GM23338 (cell line): Measurements from ENCODE around the gene RHEBL1. TPM values are rescaled to one million over a fixed set of nuclear protein-coding genes. Genes with fewer than 3 reads are reported as not detected.

Experiments used
- ATAC-seq: fragments of 200-7000 bp; cut with Tn5 transposase; 3 replicates; pipeline ENCODE4 v1.9.1; 2020
- DNase-seq: peaks from one replicate; pipeline ENCODE4 v3.0.0-alpha.2; 2015; ENCODE audit warnings: low spot score
- H2AFZ ChIP-seq: fragments of 200-600 bp; sonication (generic); 2 replicates; pipeline ENCODE4 v1.8.0; 2016; ENCODE audit warnings: antibody characterized with exemption, mild to moderate bottlenecking, moderate library complexity
- H3F3A ChIP-seq: fragments of 200-600 bp; sonication (generic); replicated peaks from 2 replicates; pipeline ENCODE4 v1.8.0; 2017; ENCODE audit warnings: antibody characterized with exemption, mixed run types, low read depth
- H3K27ac ChIP-seq: fragments of 200-600 bp; sonication (generic); 2 replicates; pipeline ENCODE4 v1.6.1; 2016; ENCODE audit warnings: low read depth
- H3K27me3 ChIP-seq: fragments of 200-600 bp; sonication (generic); 2 replicates; pipeline ENCODE4 v1.8.0; 2016; ENCODE audit warnings: mild to moderate bottlenecking, mixed run types, moderate library complexity; ENCODE audit not compliant: insufficient read depth
- H3K36me3 ChIP-seq: fragments of 200-600 bp; sonication (generic); 2 replicates; pipeline ENCODE4 v1.8.0; 2016; ENCODE audit warnings: mild to moderate bottlenecking; ENCODE audit not compliant: insufficient read depth
- H3K4me1 ChIP-seq: fragments of 200-600 bp; sonication (generic); 2 replicates; pipeline ENCODE4 v1.8.0; 2016; ENCODE audit warnings: mild to moderate bottlenecking, moderate library complexity; ENCODE audit not compliant: insufficient read depth
- H3K4me2 ChIP-seq: fragments of 200-600 bp; sonication (generic); 2 replicates; pipeline ENCODE4 v1.7.1; 2017; ENCODE audit warnings: mixed run types
- H3K4me3 ChIP-seq: fragments of 200-600 bp; sonication (generic); 2 replicates; pipeline ENCODE4 v1.6.1; 2016; ENCODE audit warnings: mixed run types
- H3K79me2 ChIP-seq: fragments of 200-600 bp; sonication (generic); replicated peaks from 2 replicates; pipeline ENCODE4 v1.8.0; 2017; ENCODE audit warnings: mild to moderate bottlenecking; ENCODE audit not compliant: insufficient read depth
- H3K9me2 ChIP-seq: fragments of 200-600 bp; sonication (generic); 2 replicates; pipeline ENCODE4 v1.8.0; 2017; ENCODE audit not compliant: insufficient read depth
- H4K20me1 ChIP-seq: fragments of 200-600 bp; sonication (generic); replicated peaks from 2 replicates; pipeline ENCODE4 v1.8.0; 2017; ENCODE audit warnings: mild to moderate bottlenecking; ENCODE audit not compliant: insufficient read depth
- H3K27ac Mint-ChIP-seq: 2 replicates; pipeline ENCODE4 v1.8.0; 2020; ENCODE audit warnings: inconsistent platforms, mild to moderate bottlenecking, moderate library complexity, mixed read lengths
- H3K27me3 Mint-ChIP-seq: 3 replicates; pipeline ENCODE4 v1.8.0; 2022; ENCODE audit warnings: low read depth, mild to moderate bottlenecking, moderate library complexity, mixed read lengths, inconsistent platforms; ENCODE audit not compliant: insufficient read depth, poor library complexity
- H3K36me3 Mint-ChIP-seq: 3 replicates; pipeline ENCODE4 v1.8.0; 2021; ENCODE audit warnings: low read depth, mild to moderate bottlenecking, inconsistent platforms, moderate library complexity, mixed read lengths
- H3K4me1 Mint-ChIP-seq: 3 replicates; pipeline ENCODE4 v1.8.0; 2020; ENCODE audit warnings: mild to moderate bottlenecking, inconsistent platforms, mixed read lengths
- H3K4me3 Mint-ChIP-seq: 3 replicates; pipeline ENCODE4 v1.8.0; 2021; ENCODE audit warnings: moderate library complexity, mild to moderate bottlenecking, inconsistent platforms, mixed read lengths
- H3K9me3 Mint-ChIP-seq: 3 replicates; pipeline ENCODE4 v1.8.0; 2020; ENCODE audit warnings: moderate library complexity, mild to moderate bottlenecking, inconsistent platforms, mixed read lengths
- CREB1 ChIP-seq: fragments of 250-450 bp; sonication (Bioruptor Pico); IDR thresholded peaks from 2 replicates; pipeline ENCODE4 v1.5.0; 2020; ENCODE audit warnings: low read depth, mild to moderate bottlenecking, moderate library complexity
- ETS1 ChIP-seq: IDR thresholded peaks from 2 replicates; pipeline ENCODE4 v1.6.1; 2016; ENCODE audit warnings: antibody characterized with exemption
- EZH2 ChIP-seq: fragments of 200-600 bp; sonication (generic); IDR thresholded peaks from one replicate; pipeline ENCODE4 v1.8.0; 2017; ENCODE audit warnings: antibody characterized with exemption, mild to moderate bottlenecking, low read depth; ENCODE audit not compliant: unreplicated experiment
- JUNB ChIP-seq: IDR thresholded peaks from one replicate; pipeline ENCODE4 v1.6.1; 2016; ENCODE audit warnings: antibody characterized with exemption; ENCODE audit not compliant: unreplicated experiment
- NANOG ChIP-seq: IDR thresholded peaks from 2 replicates; pipeline ENCODE4 v1.6.1; 2016; ENCODE audit warnings: antibody characterized with exemption, borderline replicate concordance
- STAT1 ChIP-seq: IDR thresholded peaks from one replicate; pipeline ENCODE4 v1.6.1; 2016; ENCODE audit warnings: antibody characterized with exemption; ENCODE audit not compliant: unreplicated experiment
- ZNF331 ChIP-seq: fragments of 250-450 bp; sonication (Bioruptor Pico); IDR thresholded peaks from 2 replicates; pipeline ENCODE4 v1.5.0; 2020; ENCODE audit warnings: low read depth, mild to moderate bottlenecking, moderate library complexity
- ZNF462 ChIP-seq: fragments of 250-450 bp; sonication (Bioruptor Pico); IDR thresholded peaks from 2 replicates; pipeline ENCODE4 v1.5.0; 2020; ENCODE audit warnings: mild to moderate bottlenecking, moderate library complexity
- polyA plus RNA-seq: library from polyadenylated mRNA; unstranded; fragments of >200 nt; fragmentation: Nextera tagmentation; extraction: Ambion mirVana; gene quantifications from 2 replicates; pipeline ENCODE4 v1.2.1, GENCODE V29; 2016
- total RNA-seq: library from RNA; depleted of rRNA; stranded (reverse); fragments of >200 nt; shearing (Covaris generic); gene quantifications from 2 replicates; pipeline ENCODE4 v1.2.3, GENCODE V29; 2014

Gene RHEBL1
- total and polyA plus RNA-seq, 2 experiments from 2014 or later, result 9.4 to 11.8 TPM

- H3K27me3 ChIP-seq, result no peaks in the 10 kb centered on the region
- H3K4me2 ChIP-seq, result no peak overlapping the region
- no peaks in the 10 kb centered on the region for H3F3A ChIP-seq
- no peaks in the 10 kb centered on the region for H3K79me2 ChIP-seq
- Mint-ChIP-seq H3K36me3 (peaks cover 88% of the 10 kb centered on the region), H3K27me3 (peaks cover 4% of the 10 kb centered on the region), H3K4me1 (no peaks in the 10 kb centered on the region), H3K27ac (no peak overlapping the region), H3K4me3 (no peak overlapping the region), H3K9me3 (no peaks in the 10 kb centered on the region)
- no peak for ATAC-seq
- TF ChIP-seq STAT1, result no peak
- no peak for TF ChIP-seq JUNB
- no peak for TF ChIP-seq NANOG
- no peak for TF ChIP-seq ZNF462 (CRISPR knock-in tag)
- TF ChIP-seq ZNF331 (CRISPR knock-in tag), result no peak
- TF ChIP-seq EZH2, result no peak
- TF ChIP-seq CREB1 (CRISPR knock-in tag), result no peak
- no peak for TF ChIP-seq ETS1
- no peak overlapping the region for H2AFZ ChIP-seq
- no peak overlapping the region for H3K4me3 ChIP-seq
- peaks cover 17% of the 10 kb centered on the region for H4K20me1 ChIP-seq
- H3K4me1 ChIP-seq, result no peaks in the 10 kb centered on the region
- no peak overlapping the region for H3K27ac ChIP-seq
- H3K9me2 ChIP-seq, result no peaks in the 10 kb centered on the region
- no peak for DNase-seq
- H3K36me3 ChIP-seq, result peaks cover 28% of the 10 kb centered on the region
These were observed 31.4 kb downstream of the RHEBL1 start for GRCh38 chr12:49038291-49038955.
